KOPT-K1 (cell line): ENCODE data around the gene BSN.
"Not testable (repeated sequence)": the region's sequence is repeated elsewhere in the genome, so short reads cannot be mapped to it uniquely, and the experiment has no call there.

Experiments
- H3K27ac ChIP-seq: fragments of 200-600 bp; sonication (generic); 2 replicates; pipeline ENCODE4 v1.5.1; 2016; ENCODE audit warnings: antibody characterized with exemption, mild to moderate bottlenecking, low read depth, low read length; ENCODE audit not compliant: poor library complexity, severe bottlenecking
- H3K36me3 ChIP-seq: fragments of 200-600 bp; sonication (generic); 2 replicates; pipeline ENCODE4 v1.5.1; 2017; ENCODE audit warnings: antibody characterized with exemption, mild to moderate bottlenecking, low read length, moderate library complexity; ENCODE audit not compliant: insufficient read depth
- H3K9me3 ChIP-seq: fragments of 200-600 bp; sonication (generic); 2 replicates; pipeline ENCODE4 v1.5.1; 2017; ENCODE audit warnings: antibody characterized with exemption, low read length, mild to moderate bottlenecking; ENCODE audit not compliant: insufficient read depth, poor library complexity, severe bottlenecking

BSN gene

GRCh38 chr3:49556500-49557275, 2.4 kb downstream of the BSN start:
- Histone ChIP-seq H3K36me3 (no peaks in the 10 kb centered on the region), H3K27ac (no peak overlapping the region)

GRCh38 chr3:49563040-49563578, 8.8 kb downstream of the BSN start:
- Histone ChIP-seq H3K27ac (no peak overlapping the region), H3K36me3 (no peaks in the 10 kb centered on the region), H3K9me3 (no peaks in the 10 kb centered on the region)

More at GRCh38 chr3:49556500-49557275, 2.4 kb downstream of the BSN start:
- H3K9me3 ChIP-seq, result no peaks in the 10 kb centered on the region

GRCh38 chr3:49563766-49564165, 9.5 kb downstream of the BSN start:
- H3K36me3 ChIP-seq, result no peaks in the 10 kb centered on the region
- no peaks in the 10 kb centered on the region for H3K9me3 ChIP-seq
- H3K27ac ChIP-seq, result no peak overlapping the region

- Histone ChIP-seq H3K9me3 (no peaks in the 10 kb centered on the region), H3K27ac (no peak overlapping the region), H3K36me3 (no peaks in the 10 kb centered on the region)
Observed at GRCh38 chr3:49566312-49566711, 12.0 kb downstream of the BSN start.

- H3K36me3 ChIP-seq, result no peaks in the 10 kb centered on the region
- H3K9me3 ChIP-seq, result no peaks in the 10 kb centered on the region
- no peak overlapping the region for H3K27ac ChIP-seq
Observed at GRCh38 chr3:49567406-49567805, 13.1 kb downstream of the BSN start.

- Histone ChIP-seq H3K27ac (no peak overlapping the region), H3K36me3 (no peaks in the 10 kb centered on the region), H3K9me3 (no peaks in the 10 kb centered on the region)
Observed at GRCh38 chr3:49568965-49569364, 14.7 kb downstream of the BSN start.

GRCh38 chr3:49570028-49570654, 15.9 kb downstream of the BSN start:
- no peak overlapping the region for H3K27ac ChIP-seq

GRCh38 chr3:49582177-49582576, 27.9 kb downstream of the BSN start:
- Histone ChIP-seq H3K36me3 (no peaks in the 10 kb centered on the region), H3K27ac (no peak overlapping the region), H3K9me3 (no peaks in the 10 kb centered on the region)

More at GRCh38 chr3:49570028-49570654, 15.9 kb downstream of the BSN start:
- Histone ChIP-seq H3K9me3 (no peaks in the 10 kb centered on the region), H3K36me3 (no peaks in the 10 kb centered on the region)

GRCh38 chr3:49585261-49585755, 31.0 kb downstream of the BSN start:
- not testable (repeated sequence) for H3K36me3 ChIP-seq, H3K9me3 ChIP-seq

GRCh38 chr3:49591615-49592014, 37.3 kb downstream of the BSN start:
- H3K27ac ChIP-seq, result no peak overlapping the region
- H3K9me3 ChIP-seq, result no peaks in the 10 kb centered on the region
- H3K36me3 ChIP-seq, result no peaks in the 10 kb centered on the region

More at GRCh38 chr3:49585261-49585755, 31.0 kb downstream of the BSN start:
- H3K27ac ChIP-seq, result not testable (repeated sequence)

GRCh38 chr3:49593041-49593440, 38.8 kb downstream of the BSN start:
- H3K27ac ChIP-seq, result no peak overlapping the region
- H3K9me3 ChIP-seq, result no peaks in the 10 kb centered on the region
- H3K36me3 ChIP-seq, result no peaks in the 10 kb centered on the region

GRCh38 chr3:49600781-49601180, 46.5 kb downstream of the BSN start:
- no peaks in the 10 kb centered on the region for H3K9me3 ChIP-seq
- no peak overlapping the region for H3K27ac ChIP-seq
- H3K36me3 ChIP-seq, result no peaks in the 10 kb centered on the region

- no peak overlapping the region for H3K27ac ChIP-seq
- H3K9me3 ChIP-seq, result no peaks in the 10 kb centered on the region
- no peaks in the 10 kb centered on the region for H3K36me3 ChIP-seq
Observed at GRCh38 chr3:49601358-49602048, 47.2 kb downstream of the BSN start.

GRCh38 chr3:49602049-49602554, 47.8 kb downstream of the BSN start:
- H3K36me3 ChIP-seq, result no peaks in the 10 kb centered on the region
- H3K27ac ChIP-seq, result no peak overlapping the region
- no peaks in the 10 kb centered on the region for H3K9me3 ChIP-seq

- no peak overlapping the region for H3K27ac ChIP-seq
- no peaks in the 10 kb centered on the region for H3K36me3 ChIP-seq
- no peaks in the 10 kb centered on the region for H3K9me3 ChIP-seq
Observed at GRCh38 chr3:49602877-49603411, 48.7 kb downstream of the BSN start.
